ENCODE data around the gene RPN1. TPM values are rescaled to one million over a fixed set of nuclear protein-coding genes. Genes with fewer than 3 reads are reported as not detected.

The RPN1 gene
- total and polyA plus RNA-seq, 10 of the 15 experiments (the other 5 are each of a cell fraction or from before 2014, with no cell fraction given), result 56.1 to 266 (median 157) TPM

DNA sequence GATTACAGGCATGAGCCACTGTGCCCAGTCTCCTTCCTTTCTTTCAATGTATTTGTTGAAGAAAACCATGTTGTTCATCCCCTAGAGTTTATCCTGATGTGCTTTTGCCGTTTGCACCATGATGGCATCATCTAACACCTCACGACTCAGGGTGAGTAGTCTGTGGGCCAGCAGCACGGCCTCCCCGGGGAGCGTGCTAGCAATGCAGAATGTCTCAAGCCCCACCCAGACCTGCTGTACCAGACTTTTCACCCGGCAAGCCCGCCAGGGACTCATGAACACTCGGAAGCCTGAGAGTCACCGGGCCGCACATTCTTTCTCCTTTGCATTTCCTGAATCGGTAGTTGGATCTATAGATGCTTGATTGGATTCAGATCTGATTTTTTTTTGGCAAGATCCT, 64.6 kb downstream of the RPN1 start:
- Histone ChIP-seq H3K79me2 (ENCODE audit: control insufficient read depth, insufficient read depth, low read length) (no peaks in the 10 kb centered on the region), H2AFZ (ENCODE audit: control insufficient read depth, low read depth, low read length) (no peak overlapping the region), H3K4me1 (ENCODE audit: control insufficient read depth, insufficient read depth, low read length) (no peaks in the 10 kb centered on the region), H3K36me3 (ENCODE audit: control insufficient read depth in 2 of 2, insufficient read depth in 2 of 2, low read length in 1 of 2) (no peaks in the 10 kb centered on the region), H3K27ac (ENCODE audit: control insufficient read depth, insufficient read depth) (no peak overlapping the region), H3K4me3 (no peak overlapping the region), H3K4me2 (ENCODE audit: control insufficient read depth, insufficient read depth) (no peak overlapping the region), H3K9me3 (replicated peaks; ENCODE audit: control insufficient read depth, insufficient read depth, low read length) (no peaks in the 10 kb centered on the region; the same call in 2 of the 3 replicates), H3K27me3 (replicated peaks in 1 of 2; ENCODE audit: control insufficient read depth in 2 of 2, insufficient read depth in 2 of 2, low read length in 1 of 2) (no peaks in the 10 kb centered on the region; a peak in 1 of 4 replicates), H3K9ac (ENCODE audit: control insufficient read depth, insufficient read depth, low read length) (no peak overlapping the region), H4K20me1 (ENCODE audit: control insufficient read depth, insufficient read depth) (no peaks in the 10 kb centered on the region)
- FAIRE-seq (no peak), DNase-seq (ENCODE audit: low read depth, low spot score) (no peak), ATAC-seq (no peak)
- intact Hi-C loops (cut with micrococcal nuclease; ENCODE audit: unreplicated experiment), result no loop called here
- in situ Hi-C loops (cut with MboI), result no loop called here
- ChIA-PET SMC1A (ENCODE audit: uncharacterized antibody, unreplicated experiment) (no interaction called here), CTCF (interaction anchor here (0.8 to 1.3 kb wide), 2 partner anchors 23 to 39 kb away, joined by 4 to 5 read pairs; no protein-coding TSS in a partner anchor), RAD21 (ENCODE audit: unreplicated experiment) (interaction anchor here (0.6 to 1.5 kb wide), 2 partner anchors 23 to 34 kb away, joined by 3 to 5 read pairs; no protein-coding TSS in a partner anchor), POLR2A (no interaction called here)
- TF ChIP-seq RUNX3 (IDR thresholded peaks at IDR 0.05; ENCODE audit: low read length) (no peak), IRF4 (IDR thresholded peaks at IDR 0.05; ENCODE audit: low read depth, low read length) (no peak), NBN (IDR thresholded peaks at IDR 0.05) (no peak), YY1 (IDR thresholded peaks at IDR 0.05; ENCODE audit: low read depth, low read length) (no peak), SMARCA5 (IDR thresholded peaks at IDR 0.05) (no peak), MTA3 (IDR thresholded peaks at IDR 0.05; ENCODE audit: borderline replicate concordance, low read length) (no peak), RCOR1 (conservative IDR thresholded peaks at IDR 0.05; ENCODE audit: low read depth, low read length) (no peak), BCL11A (IDR thresholded peaks at IDR 0.05; ENCODE audit: low read depth, low read length) (no peak), KLF5 (IDR thresholded peaks at IDR 0.05; ENCODE audit: partially characterized antibody) (no peak), CBFB (IDR thresholded peaks at IDR 0.05; ENCODE audit: low read depth) (no peak), SIN3A (IDR thresholded peaks at IDR 0.05; ENCODE audit: low read depth, low read length) (no peak), MEF2B (IDR thresholded peaks at IDR 0.05; ENCODE audit: partially characterized antibody, poor library complexity, severe bottlenecking) (no peak), CREB1 (IDR thresholded peaks at IDR 0.05; ENCODE audit: low read depth) (no peak), POU2F2 (IDR thresholded peaks at IDR 0.05; ENCODE audit: borderline replicate concordance, low read depth, low read length) (no peak), CREM (IDR thresholded peaks at IDR 0.05; ENCODE audit: low read depth) (no peak)
- TF ChIP-seq, protein P1, sequence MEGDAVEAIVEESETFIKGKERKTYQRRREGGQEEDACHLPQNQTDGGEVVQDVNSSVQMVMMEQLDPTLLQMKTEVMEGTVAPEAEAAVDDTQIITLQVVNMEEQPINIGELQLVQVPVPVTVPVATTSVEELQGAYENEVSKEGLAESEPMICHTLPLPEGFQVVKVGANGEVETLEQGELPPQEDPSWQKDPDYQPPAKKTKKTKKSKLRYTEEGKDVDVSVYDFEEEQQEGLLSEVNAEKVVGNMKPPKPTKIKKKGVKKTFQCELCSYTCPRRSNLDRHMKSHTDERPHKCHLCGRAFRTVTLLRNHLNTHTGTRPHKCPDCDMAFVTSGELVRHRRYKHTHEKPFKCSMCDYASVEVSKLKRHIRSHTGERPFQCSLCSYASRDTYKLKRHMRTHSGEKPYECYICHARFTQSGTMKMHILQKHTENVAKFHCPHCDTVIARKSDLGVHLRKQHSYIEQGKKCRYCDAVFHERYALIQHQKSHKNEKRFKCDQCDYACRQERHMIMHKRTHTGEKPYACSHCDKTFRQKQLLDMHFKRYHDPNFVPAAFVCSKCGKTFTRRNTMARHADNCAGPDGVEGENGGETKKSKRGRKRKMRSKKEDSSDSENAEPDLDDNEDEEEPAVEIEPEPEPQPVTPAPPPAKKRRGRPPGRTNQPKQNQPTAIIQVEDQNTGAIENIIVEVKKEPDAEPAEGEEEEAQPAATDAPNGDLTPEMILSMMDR (IDR thresholded peaks at IDR 0.05 in 2 of 3, conservative IDR thresholded peaks at IDR 0.05 in 1 of 3; ENCODE audit: control insufficient read depth in 2 of 3, extremely low read depth in 1 of 3, insufficient read depth in 1 of 3, low read depth in 3 of 3, low read length in 3 of 3), result no peak
- TF ChIP-seq, protein P2, sequence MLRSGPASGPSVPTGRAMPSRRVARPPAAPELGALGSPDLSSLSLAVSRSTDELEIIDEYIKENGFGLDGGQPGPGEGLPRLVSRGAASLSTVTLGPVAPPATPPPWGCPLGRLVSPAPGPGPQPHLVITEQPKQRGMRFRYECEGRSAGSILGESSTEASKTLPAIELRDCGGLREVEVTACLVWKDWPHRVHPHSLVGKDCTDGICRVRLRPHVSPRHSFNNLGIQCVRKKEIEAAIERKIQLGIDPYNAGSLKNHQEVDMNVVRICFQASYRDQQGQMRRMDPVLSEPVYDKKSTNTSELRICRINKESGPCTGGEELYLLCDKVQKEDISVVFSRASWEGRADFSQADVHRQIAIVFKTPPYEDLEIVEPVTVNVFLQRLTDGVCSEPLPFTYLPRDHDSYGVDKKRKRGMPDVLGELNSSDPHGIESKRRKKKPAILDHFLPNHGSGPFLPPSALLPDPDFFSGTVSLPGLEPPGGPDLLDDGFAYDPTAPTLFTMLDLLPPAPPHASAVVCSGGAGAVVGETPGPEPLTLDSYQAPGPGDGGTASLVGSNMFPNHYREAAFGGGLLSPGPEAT (IDR thresholded peaks at IDR 0.05; ENCODE audit: low read depth), result no peak
- TF ChIP-seq, protein P3, sequence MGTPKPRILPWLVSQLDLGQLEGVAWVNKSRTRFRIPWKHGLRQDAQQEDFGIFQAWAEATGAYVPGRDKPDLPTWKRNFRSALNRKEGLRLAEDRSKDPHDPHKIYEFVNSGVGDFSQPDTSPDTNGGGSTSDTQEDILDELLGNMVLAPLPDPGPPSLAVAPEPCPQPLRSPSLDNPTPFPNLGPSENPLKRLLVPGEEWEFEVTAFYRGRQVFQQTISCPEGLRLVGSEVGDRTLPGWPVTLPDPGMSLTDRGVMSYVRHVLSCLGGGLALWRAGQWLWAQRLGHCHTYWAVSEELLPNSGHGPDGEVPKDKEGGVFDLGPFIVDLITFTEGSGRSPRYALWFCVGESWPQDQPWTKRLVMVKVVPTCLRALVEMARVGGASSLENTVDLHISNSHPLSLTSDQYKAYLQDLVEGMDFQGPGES (IDR thresholded peaks at IDR 0.05), result no peak
- WGBS (ENCODE audit: insufficient coverage, insufficient replicate concordance, low lambda C conversion rate, missing lambda C conversion rate), result 63% methylated on average over 11 of the region's 11 CpGs
- no TSS peak for BruUV-seq (replicated peaks)

Data from GM12878 (cell line).